Activated T-cell treated with anti-CD3 and anti-CD28 coated beads, Interleukin-2, amount 50 U/mL, for 72 hours (primary cell): ENCODE results near the gene SCRN1. TPM values are rescaled to one million over a fixed set of nuclear protein-coding genes. Genes with fewer than 3 reads are reported as not detected.
A peak's percentile ranks its signal among the peaks of the same experiment; 100 is the strongest.

ENCODE experiments used
- ATAC-seq, 2 donors: fragments of 150-1000 bp; cut with Tn5 transposase; replicated peaks in 1 of 2; 2 replicates each; pipeline ENCODE4 v1.10.0; 2021; ENCODE audit warnings: moderate library complexity in 2 of 2, mild to moderate bottlenecking in 1 of 2
- DNase-seq, 2 donors: peaks; one replicate each; pipeline ENCODE4 v3.0.0; 2021 to 2022; ENCODE audit warnings: mixed read lengths in 1 of 2
- H3K27ac Mint-ChIP-seq: one replicate; pipeline ENCODE4 v1.8.0; 2022; ENCODE audit warnings: mild to moderate bottlenecking, moderate library complexity, mixed read lengths
- H3K27me3 Mint-ChIP-seq: one replicate; pipeline ENCODE4 v1.8.0; 2022; ENCODE audit warnings: low read depth, mixed read lengths
- H3K36me3 Mint-ChIP-seq, 2 donors: one replicate each; pipeline ENCODE4 v1.8.0; 2022; ENCODE audit warnings: mixed read lengths in 2 of 2, mild to moderate bottlenecking in 1 of 2; ENCODE audit not compliant: insufficient read depth in 2 of 2
- H3K4me1 Mint-ChIP-seq: one replicate; pipeline ENCODE4 v1.8.0; 2022; ENCODE audit warnings: low read depth, mixed read lengths
- H3K4me3 Mint-ChIP-seq, 2 donors: one replicate each; pipeline ENCODE4 v1.8.0; 2022; ENCODE audit warnings: mild to moderate bottlenecking in 2 of 2, mixed read lengths in 2 of 2, moderate library complexity in 2 of 2
- H3K9me3 Mint-ChIP-seq, 2 donors: one replicate each; pipeline ENCODE4 v1.8.0; 2022; ENCODE audit warnings: mixed read lengths in 2 of 2
- total RNA-seq, 2 donors: library from RNA; stranded (reverse); gene quantifications; one replicate each; pipeline ENCODE4 v1.2.3, GENCODE V29; 2022

The SCRN1 gene, protein sequence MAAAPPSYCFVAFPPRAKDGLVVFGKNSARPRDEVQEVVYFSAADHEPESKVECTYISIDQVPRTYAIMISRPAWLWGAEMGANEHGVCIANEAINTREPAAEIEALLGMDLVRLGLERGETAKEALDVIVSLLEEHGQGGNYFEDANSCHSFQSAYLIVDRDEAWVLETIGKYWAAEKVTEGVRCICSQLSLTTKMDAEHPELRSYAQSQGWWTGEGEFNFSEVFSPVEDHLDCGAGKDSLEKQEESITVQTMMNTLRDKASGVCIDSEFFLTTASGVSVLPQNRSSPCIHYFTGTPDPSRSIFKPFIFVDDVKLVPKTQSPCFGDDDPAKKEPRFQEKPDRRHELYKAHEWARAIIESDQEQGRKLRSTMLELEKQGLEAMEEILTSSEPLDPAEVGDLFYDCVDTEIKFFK
- 10 to 100 TPM; 10.3 to 14.0 TPM for total RNA-seq

DNA sequence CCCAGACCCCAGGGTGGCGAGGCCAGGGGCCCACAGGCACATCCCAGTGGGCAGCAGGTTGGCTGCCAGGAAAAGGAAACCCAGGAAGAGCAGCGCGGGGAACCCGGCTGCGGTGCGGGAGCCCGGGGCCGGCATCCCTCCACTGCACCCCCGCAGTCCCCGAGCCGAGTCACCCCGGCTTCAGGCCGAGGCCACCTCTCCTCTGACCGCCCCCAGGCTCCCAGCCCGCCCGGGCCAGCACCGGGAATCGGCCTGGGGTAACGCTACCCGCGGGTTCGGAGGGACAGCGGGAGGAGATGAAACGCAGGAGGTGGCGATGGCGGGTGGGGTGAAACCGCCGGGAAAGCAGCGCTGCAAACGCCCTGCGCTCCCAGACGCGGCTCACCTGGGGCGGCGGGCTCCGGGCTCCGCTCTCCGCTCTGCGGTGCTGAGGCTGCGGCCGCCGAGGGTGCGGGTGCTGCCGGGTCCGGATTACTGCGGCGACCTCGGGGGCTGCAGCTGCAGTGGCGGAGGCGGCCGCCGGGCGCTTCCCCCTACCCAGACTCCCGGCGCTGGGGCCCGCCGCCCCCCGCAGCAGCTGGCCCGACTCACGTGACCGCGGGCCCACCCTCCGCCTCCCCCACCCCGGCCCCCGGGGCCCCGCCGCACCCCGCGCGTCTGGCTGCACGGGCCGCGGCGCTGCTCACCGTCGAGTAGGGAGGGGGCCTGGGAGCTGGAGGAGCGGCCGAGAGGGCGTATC, at the start of gene SCRN1:
SCRN1 (minus strand) TSS at position 545 of the 739 bp plus-strand sequence. CDS start 20,734 bp downstream, outside the sequence.
- Mint-ChIP-seq H3K9me3 (no peaks in the 10 kb centered on the region), H3K4me1 (peaks cover 16% of the 10 kb centered on the region), H3K27me3 (peaks cover 50% of the 10 kb centered on the region), H3K27ac (no peak within 1 kb of the TSS), H3K36me3 (peaks cover 0 to 2% of the 10 kb centered on the region in 2 donors), H3K4me3 (peak within 1 kb of the TSS; percentile 80 to 81)
- peak; percentile 29 to 34 for DNase-seq
- ATAC-seq = peak; percentile 71 to 73

GRCh38 chr7:30038196-30038980, 48.8 kb upstream of the SCRN1 start:
- peaks cover 5% of the 10 kb centered on the region for H3K4me1 Mint-ChIP-seq
- no peak overlapping the region for H3K4me3 Mint-ChIP-seq
- no peaks in the 10 kb centered on the region for H3K9me3 Mint-ChIP-seq
- DNase-seq (no peak), ATAC-seq (no peak)
- no peaks in the 10 kb centered on the region for H3K36me3 Mint-ChIP-seq
- H3K27me3 Mint-ChIP-seq = no peaks in the 10 kb centered on the region
- H3K27ac Mint-ChIP-seq = no peak overlapping the region

DNA sequence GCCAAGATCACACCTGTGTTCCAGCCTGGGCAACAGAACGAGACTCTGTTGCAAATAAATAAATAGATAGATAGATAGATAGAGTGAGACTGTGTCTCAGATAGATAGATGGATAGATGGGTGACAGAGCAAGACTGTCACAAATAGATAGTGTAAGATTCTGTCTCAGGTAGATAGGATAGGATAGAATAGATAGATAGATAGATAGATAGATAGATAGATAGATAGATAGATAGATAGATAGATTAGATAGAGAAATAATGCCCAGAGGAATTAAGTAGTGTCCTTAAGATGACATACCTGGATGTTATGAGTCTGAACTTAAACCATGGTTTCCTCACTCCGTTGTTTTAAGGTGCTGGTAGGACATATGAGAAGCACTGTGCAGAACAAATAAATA, 46.6 kb upstream of the SCRN1 start:
- no peak overlapping the region for H3K4me3 Mint-ChIP-seq
- H3K9me3 Mint-ChIP-seq = no peaks in the 10 kb centered on the region
- no peaks in the 10 kb centered on the region for H3K27me3 Mint-ChIP-seq
- peaks cover 5% of the 10 kb centered on the region for H3K4me1 Mint-ChIP-seq
- no peak for DNase-seq
- H3K27ac Mint-ChIP-seq = no peak overlapping the region
- no peak for ATAC-seq
- no peaks in the 10 kb centered on the region for H3K36me3 Mint-ChIP-seq

DNA sequence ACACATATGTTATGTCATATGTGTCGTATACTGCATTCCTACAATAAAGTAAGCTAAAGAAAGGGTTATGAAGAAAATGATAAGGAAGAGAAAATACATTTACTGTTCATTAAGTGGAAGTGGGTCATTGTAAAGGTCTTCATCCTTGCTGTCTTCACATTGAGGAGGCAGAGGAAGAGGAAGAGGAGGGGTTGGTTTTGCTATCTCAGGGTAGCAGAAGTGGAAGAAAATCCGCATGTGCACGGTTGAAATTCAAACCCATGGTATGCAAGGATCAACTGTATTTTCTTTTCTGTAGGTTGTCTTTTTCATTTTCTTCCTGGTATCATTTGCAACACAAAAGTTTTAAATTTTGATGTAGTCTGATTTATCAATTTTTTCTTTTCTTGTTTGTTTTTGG, 44.9 kb upstream of the SCRN1 start:
- DNase-seq (no peak), ATAC-seq (no peak)
- Mint-ChIP-seq H3K9me3 (no peaks in the 10 kb centered on the region), H3K27ac (peak overlapping the region; percentile 33), H3K36me3 (no peaks in the 10 kb centered on the region), H3K27me3 (no peaks in the 10 kb centered on the region), H3K4me1 (no peaks in the 10 kb centered on the region), H3K4me3 (no peak overlapping the region)

GRCh38 chr7:30032310-30033125, 42.9 kb upstream of the SCRN1 start:
- H3K27me3 Mint-ChIP-seq = no peaks in the 10 kb centered on the region
- no peak for ATAC-seq
- DNase-seq = no peak
- H3K27ac Mint-ChIP-seq = no peak overlapping the region
- H3K4me1 Mint-ChIP-seq = peaks cover 5% of the 10 kb centered on the region
- H3K36me3 Mint-ChIP-seq = no peaks in the 10 kb centered on the region
- H3K4me3 Mint-ChIP-seq = no peak overlapping the region
- no peaks in the 10 kb centered on the region for H3K9me3 Mint-ChIP-seq

- Mint-ChIP-seq H3K4me1 (peaks cover 22% of the 10 kb centered on the region), H3K9me3 (no peaks in the 10 kb centered on the region), H3K36me3 (no peaks in the 10 kb centered on the region), H3K4me3 (no peak overlapping the region), H3K27ac (no peak overlapping the region), H3K27me3 (no peaks in the 10 kb centered on the region)
- DNase-seq = peak; percentile 19 to 24
- no peak for ATAC-seq
Observed at GRCh38 chr7:30029696-30030095, 40.1 kb upstream of the SCRN1 start.

DNA sequence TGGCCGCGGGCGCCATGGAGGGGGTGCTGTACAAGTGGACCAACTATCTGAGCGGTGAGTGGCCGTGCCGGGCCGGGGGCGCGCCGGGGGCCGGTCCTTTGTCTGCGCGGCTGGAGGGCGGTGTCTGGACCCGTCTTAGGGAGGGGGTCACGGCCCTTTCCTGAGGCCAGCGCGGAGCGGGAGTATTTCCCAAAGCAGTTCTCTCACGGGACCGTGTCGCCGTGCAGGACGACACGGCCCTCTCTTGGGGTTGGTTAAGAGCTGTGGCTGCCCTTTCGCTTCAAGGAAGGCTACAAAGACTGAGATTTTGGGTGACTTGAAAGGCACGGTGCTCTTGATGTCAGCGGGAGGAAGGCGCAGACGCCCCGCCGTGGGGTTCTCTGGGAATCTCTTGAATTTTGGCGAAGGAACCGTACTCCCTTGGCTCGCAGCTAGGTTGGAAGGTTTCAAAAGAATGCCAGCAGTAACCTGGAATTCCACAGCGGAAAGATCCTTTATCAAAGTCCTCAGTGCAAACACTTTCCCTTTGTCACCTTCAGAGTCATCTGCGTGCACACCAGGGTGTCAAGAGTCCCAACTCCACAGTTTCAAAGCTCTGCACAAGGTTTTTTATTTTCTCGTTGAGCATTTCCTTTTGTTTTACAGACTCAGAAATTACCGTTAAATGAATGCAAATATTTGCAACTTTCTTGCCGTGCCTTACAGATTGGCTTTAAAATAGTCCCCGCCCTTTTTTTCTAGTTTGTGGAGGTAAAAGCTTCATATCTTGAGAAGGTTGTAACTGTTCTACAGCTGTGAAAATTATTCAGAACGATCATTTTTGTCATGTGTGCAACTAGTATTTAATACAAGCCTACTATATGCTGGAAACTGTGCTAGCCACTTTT, 39.4 kb upstream of the SCRN1 start:
- no peaks in the 10 kb centered on the region for H3K9me3 Mint-ChIP-seq
- ATAC-seq (peak; percentile 23 to 26), DNase-seq (no peak)
- no peaks in the 10 kb centered on the region for H3K27me3 Mint-ChIP-seq
- H3K4me3 Mint-ChIP-seq = no peak overlapping the region
- peaks cover 29% of the 10 kb centered on the region for H3K4me1 Mint-ChIP-seq
- H3K27ac Mint-ChIP-seq = peak overlapping the region; percentile 44
- H3K36me3 Mint-ChIP-seq = no peaks in the 10 kb centered on the region

DNA sequence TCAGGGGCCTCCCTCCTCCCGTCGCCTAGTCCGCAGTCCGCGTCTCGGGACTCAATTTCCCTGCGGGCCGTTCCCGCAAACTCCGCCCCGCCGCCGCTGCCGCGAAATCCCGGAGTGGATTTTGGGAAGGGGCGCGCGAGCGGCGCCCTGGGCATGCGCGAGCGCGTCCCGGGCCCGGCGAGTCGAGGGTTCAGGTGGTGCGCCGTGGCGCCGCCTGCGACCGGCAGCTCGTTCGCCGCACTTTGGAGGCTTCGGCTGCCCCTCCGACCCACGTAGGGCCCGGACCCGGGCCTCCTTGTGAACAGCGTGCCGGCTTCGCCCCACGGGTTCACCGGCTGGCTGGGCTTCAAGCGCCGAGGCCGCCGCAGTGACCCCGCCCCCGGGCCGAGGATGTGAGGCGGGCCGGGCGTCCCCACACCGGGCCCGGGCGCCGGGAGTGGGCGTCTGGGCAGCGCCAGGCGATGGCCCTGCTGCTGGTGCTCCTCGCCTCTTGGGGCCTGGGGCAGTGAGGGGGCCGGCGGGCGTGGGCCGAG, 38.7 kb upstream of the SCRN1 start, which contains the start of gene PLEKHA8:
PLEKHA8 (plus strand) TSS at position 197 of the 533 bp plus-strand sequence. CDS start 351 bp downstream, outside the sequence.
- DNase-seq (peak; percentile 87 to 93), ATAC-seq (peak; percentile 66 to 67)
- no peaks in the 10 kb centered on the region for H3K27me3 Mint-ChIP-seq
- peaks cover 37% of the 10 kb centered on the region for H3K4me1 Mint-ChIP-seq
- H3K36me3 Mint-ChIP-seq = no peaks in the 10 kb centered on the region
- H3K27ac Mint-ChIP-seq = peak within 1 kb of the TSS; percentile 91
- no peaks in the 10 kb centered on the region for H3K9me3 Mint-ChIP-seq
- H3K4me3 Mint-ChIP-seq = no peak within 1 kb of the TSS

- no peak for ATAC-seq
- Mint-ChIP-seq H3K27me3 (no peaks in the 10 kb centered on the region), H3K4me1 (peaks cover 41% of the 10 kb centered on the region), H3K9me3 (no peaks in the 10 kb centered on the region), H3K4me3 (no peak overlapping the region), H3K36me3 (no peaks in the 10 kb centered on the region), H3K27ac (peak overlapping the region; percentile 91)
- DNase-seq = peak in 1 of 2 donors; percentile 5
Observed at GRCh38 chr7:30027740-30028215, 38.2 kb upstream of the SCRN1 start.

GRCh38 chr7:30027065-30027456, 37.5 kb upstream of the SCRN1 start:
- H3K4me1 Mint-ChIP-seq = peaks cover 41% of the 10 kb centered on the region
- peak overlapping the region; percentile 91 for H3K27ac Mint-ChIP-seq
- peak in 1 of 2 donors; percentile 35 for DNase-seq
- ATAC-seq = peak in 1 of 2 donors; percentile 32
- H3K9me3 Mint-ChIP-seq = no peaks in the 10 kb centered on the region
- no peak overlapping the region for H3K4me3 Mint-ChIP-seq
- H3K27me3 Mint-ChIP-seq = no peaks in the 10 kb centered on the region
- no peaks in the 10 kb centered on the region for H3K36me3 Mint-ChIP-seq
